ENCODE results near the gene APOBEC3C. TPM values are rescaled to one million over a fixed set of nuclear protein-coding genes. Genes with fewer than 3 reads are reported as not detected.

APOBEC3C gene
- total RNA-seq (2021) = 31.7 and 32.1 TPM in 2 replicates
- long read RNA-seq, transcript APOBEC3C-201 (4 exons, 2,818 nt) = major isoform, 91 of 104 reads
- long read RNA-seq, partial matches to known transcripts = 6 of 104 reads
- long read RNA-seq, other reads (novel, unspliced or antisense) = 5 of 104 reads

GRCh38 chr22:39013942-39014722 lies at the start of gene APOBEC3C:
TSS of gene APOBEC3C (plus strand) at chr22:39014257. CDS start at chr22:39014363, 106 bp downstream.
- Histone ChIP-seq H3K79me1 (ENCODE audit: insufficient read depth, low read depth, low read length, poor library complexity, severe bottlenecking) (no peaks in the 10 kb centered on the region), H3K18ac (ENCODE audit: insufficient read length, low read depth, low read length) (peak within 1 kb of the TSS; percentile 88), H3K27ac (ENCODE audit: insufficient read length, low read depth, low read length) (no peak within 1 kb of the TSS), H2BK20ac (ENCODE audit: low read depth, low read length, poor library complexity, severe bottlenecking) (no peak within 1 kb of the TSS), H3T11ph (ENCODE audit: low read length) (no peak within 1 kb of the TSS), H3K14ac (ENCODE audit: insufficient read depth, low read length) (peak within 1 kb of the TSS; percentile 88; the same call in 1 of the 2 replicates), H4K91ac (ENCODE audit: insufficient read length, low read depth, low read length) (no peak within 1 kb of the TSS), H3K23me2 (ENCODE audit: insufficient read length, low read depth, low read length, poor library complexity, severe bottlenecking) (peaks cover 13% of the 10 kb centered on the region), H2AK5ac (ENCODE audit: insufficient read length, low read length) (no peak within 1 kb of the TSS), H3K56ac (ENCODE audit: insufficient read length, low read depth, low read length) (no peak within 1 kb of the TSS), H3K27me3 (ENCODE audit: insufficient read depth, low read length) (no peaks in the 10 kb centered on the region), H2BK5ac (ENCODE audit: insufficient read length, low read length) (no peak within 1 kb of the TSS), H3K9ac (ENCODE audit: extremely low read depth, insufficient read length, low read length) (no peak within 1 kb of the TSS), H2BK120ac (ENCODE audit: low read depth, low read length, poor library complexity, severe bottlenecking) (peak within 1 kb of the TSS; percentile 38), H4K5ac (ENCODE audit: insufficient read length, low read depth, low read length) (no peak within 1 kb of the TSS), H3K4me2 (ENCODE audit: insufficient read depth, insufficient read length, low read length) (peak within 1 kb of the TSS; percentile 27), H3K79me2 (ENCODE audit: insufficient read depth, low read length) (peaks cover 3% of the 10 kb centered on the region; the same call in 1 of the 2 replicates), H2AFZ (ENCODE audit: low read length) (no peak within 1 kb of the TSS), H2BK15ac (ENCODE audit: low read depth, low read length) (no peak within 1 kb of the TSS), H4K8ac (replicated peaks; ENCODE audit: insufficient read length, low read depth, low read length) (no peak within 1 kb of the TSS), H4K20me1 (ENCODE audit: control insufficient read depth, insufficient read depth, insufficient read length) (no peaks in the 10 kb centered on the region), H2BK12ac (ENCODE audit: insufficient read length, low read depth, low read length) (no peak within 1 kb of the TSS), H3K4ac (ENCODE audit: low read depth, low read length) (no peak within 1 kb of the TSS), H3K9me3 (ENCODE audit: control insufficient read depth, low read depth, low read length) (no peaks in the 10 kb centered on the region), H3K4me1 (ENCODE audit: insufficient read depth, low read length) (peaks cover 3% of the 10 kb centered on the region), H3K23ac (ENCODE audit: insufficient read length, low read depth, low read length) (no peak within 1 kb of the TSS)
- H3K27ac Mint-ChIP-seq = peak within 1 kb of the TSS; percentile 86 to 93 (median 88)
- peak; percentile 14; the same call in 1 of the 3 replicates for TF ChIP-seq CTCF (conservative IDR thresholded peaks at IDR 0.05)
- H3K36me3 Mint-ChIP-seq (ENCODE audit: insufficient read depth in 1 of 3, low read depth in 3 of 3) = peaks cover 3 to 9% (median 8%) of the 10 kb centered on the region in 3 experiments; a peak in 4 of 7 replicates
- no CpG with 5 or more reads among the region's 18 CpGs for WGBS (ENCODE audit: extremely low coverage, insufficient read length, low lambda C conversion rate)
- DNase-seq = peak; percentile 71
- H3K4me1 Mint-ChIP-seq = peaks cover 54 to 60% of the 10 kb centered on the region in 2 experiments
- peak within 1 kb of the TSS; percentile 59 to 71 for H3K4me3 Mint-ChIP-seq
- H3K9me3 Mint-ChIP-seq = peaks cover 0 to 3% of the 10 kb centered on the region in 2 experiments; a peak in 2 of 5 replicates
- H3K27me3 Mint-ChIP-seq (ENCODE audit: low read depth) = no peaks in the 10 kb centered on the region; the same call in 1 of the 2 replicates
